C4-2B (cell line): Measurements from ENCODE around the gene ELAC2.

ENCODE experiments used
- ZFX ChIP-seq: fragments of 450-650 bp; IDR thresholded peaks from 2 replicates; pipeline ENCODE4 v1.6.1; 2017
- TF ChIP-seq, protein P1 (sequence below): fragments of 450-650 bp; conservative IDR thresholded peaks from 2 replicates; pipeline ENCODE4 v1.5.1; 2017; ENCODE audit warnings: mild to moderate bottlenecking

DNA sequence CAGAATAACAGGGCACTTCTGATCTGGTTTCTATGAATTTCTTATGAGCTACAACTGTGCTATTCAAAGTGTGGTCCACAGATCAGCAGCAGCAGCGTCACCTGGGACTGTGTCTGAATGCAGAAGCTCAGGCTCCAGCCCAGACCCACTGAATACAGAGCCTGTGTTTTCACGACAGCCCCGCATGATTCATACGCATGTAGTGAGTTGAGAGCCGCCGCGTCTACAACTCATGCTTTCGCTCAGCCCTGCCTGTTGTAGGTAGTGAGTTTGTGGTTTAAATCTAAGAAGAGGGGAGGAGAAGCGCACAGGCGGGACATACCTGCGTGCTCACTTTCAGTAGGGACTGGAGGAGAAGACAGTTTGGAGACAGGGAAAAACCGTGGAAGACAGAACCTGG lies 28.5 kb upstream of the ELAC2 start:
- TF ChIP-seq, protein P1, sequence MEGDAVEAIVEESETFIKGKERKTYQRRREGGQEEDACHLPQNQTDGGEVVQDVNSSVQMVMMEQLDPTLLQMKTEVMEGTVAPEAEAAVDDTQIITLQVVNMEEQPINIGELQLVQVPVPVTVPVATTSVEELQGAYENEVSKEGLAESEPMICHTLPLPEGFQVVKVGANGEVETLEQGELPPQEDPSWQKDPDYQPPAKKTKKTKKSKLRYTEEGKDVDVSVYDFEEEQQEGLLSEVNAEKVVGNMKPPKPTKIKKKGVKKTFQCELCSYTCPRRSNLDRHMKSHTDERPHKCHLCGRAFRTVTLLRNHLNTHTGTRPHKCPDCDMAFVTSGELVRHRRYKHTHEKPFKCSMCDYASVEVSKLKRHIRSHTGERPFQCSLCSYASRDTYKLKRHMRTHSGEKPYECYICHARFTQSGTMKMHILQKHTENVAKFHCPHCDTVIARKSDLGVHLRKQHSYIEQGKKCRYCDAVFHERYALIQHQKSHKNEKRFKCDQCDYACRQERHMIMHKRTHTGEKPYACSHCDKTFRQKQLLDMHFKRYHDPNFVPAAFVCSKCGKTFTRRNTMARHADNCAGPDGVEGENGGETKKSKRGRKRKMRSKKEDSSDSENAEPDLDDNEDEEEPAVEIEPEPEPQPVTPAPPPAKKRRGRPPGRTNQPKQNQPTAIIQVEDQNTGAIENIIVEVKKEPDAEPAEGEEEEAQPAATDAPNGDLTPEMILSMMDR = no peak
- no peak for TF ChIP-seq ZFX
